C4-2B (cell line): Measurements from ENCODE around the gene GGT1.

Experiments used
- CTCF ChIP-seq: fragments of 450-650 bp; conservative IDR thresholded peaks from 2 replicates; pipeline ENCODE4 v1.5.1; 2017; ENCODE audit warnings: mild to moderate bottlenecking
- ZFX ChIP-seq: fragments of 450-650 bp; IDR thresholded peaks from 2 replicates; pipeline ENCODE4 v1.6.1; 2017

GRCh38 chr22:24584871-24585411 lies 18.1 kb upstream of the GGT1 start:
- TF ChIP-seq CTCF: no peak
- TF ChIP-seq ZFX: no peak
